ENCODE results near the gene MYLK. TPM values are rescaled to one million over a fixed set of nuclear protein-coding genes. Genes with fewer than 3 reads are reported as not detected.

The MYLK gene
- total RNA-seq, 1 donor from 2014 or later: 50.5 TPM

GRCh38 chr3:123741041-123741511 is 143.1 kb downstream of the MYLK start:
- FAIRE-seq: peak; percentile 54
- Histone ChIP-seq H4K20me1 (ENCODE audit: insufficient read depth, low read length) (no peaks in the 10 kb centered on the region), H2AFZ (ENCODE audit: low read depth, low read length) (no peak overlapping the region), H3K27ac (ENCODE audit: low read depth, low read length) (peak overlapping the region; percentile 84), H3K4me1 (ENCODE audit: insufficient read depth, low read length) (peaks cover 24% of the 10 kb centered on the region), H3K27me3 (ENCODE audit: insufficient read depth, low read length) (no peaks in the 10 kb centered on the region), H3K4me2 (ENCODE audit: low read length) (peak overlapping the region; percentile 4), H3K4me3 (ENCODE audit: insufficient read depth, low read depth, low read length) (no peak overlapping the region), H3K36me3 (ENCODE audit: insufficient read depth, low read length) (peaks cover 6% of the 10 kb centered on the region), H3K9me3 (ENCODE audit: insufficient read depth, low read depth, low read length) (no peaks in the 10 kb centered on the region), H3K79me2 (ENCODE audit: insufficient read depth, low read length) (no peaks in the 10 kb centered on the region), H3K9ac (ENCODE audit: low read length) (peak overlapping the region; percentile 59)
- Mint-ChIP-seq H3K36me3 (ENCODE audit: low read depth, unreplicated experiment) (peaks cover 20% of the 10 kb centered on the region), H3K27me3 (ENCODE audit: low read depth, unreplicated experiment) (no peaks in the 10 kb centered on the region), H3K4me3 (ENCODE audit: unreplicated experiment) (no peak overlapping the region), H3K9me3 (ENCODE audit: unreplicated experiment) (no peaks in the 10 kb centered on the region), H3K27ac (ENCODE audit: unreplicated experiment) (no peak overlapping the region), H3K4me1 (ENCODE audit: low read depth, unreplicated experiment) (peaks cover 26% of the 10 kb centered on the region)
- DNase-seq (ENCODE audit: low read depth): peak; percentile 39
- TF ChIP-seq EZH2 (IDR thresholded peaks at IDR 0.05; ENCODE audit: insufficient read depth, low read length) (no peak), CTCF (IDR thresholded peaks at IDR 0.05; ENCODE audit: insufficient read depth, low read depth, low read length) (no peak)

DNA sequence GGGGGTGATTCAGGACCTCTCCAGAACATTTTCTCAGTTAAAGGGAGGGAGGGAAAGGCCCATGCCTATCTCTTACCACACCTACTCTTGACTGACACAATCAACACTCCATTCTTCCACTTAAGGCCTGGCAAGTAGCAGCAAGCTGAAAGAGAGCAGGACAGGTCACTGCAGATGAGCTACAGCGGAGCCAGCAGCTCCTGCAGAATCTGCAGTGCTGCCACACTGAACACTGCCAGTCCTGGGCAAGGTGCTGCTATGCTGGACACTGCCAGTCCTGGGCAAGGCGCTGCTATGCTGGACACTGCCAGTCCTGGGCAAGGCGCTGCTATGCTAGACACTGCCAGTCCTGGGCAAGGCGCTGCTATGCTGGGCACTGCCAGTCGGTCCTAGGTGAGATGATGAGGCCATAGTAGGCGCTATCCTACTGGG is 143.7 kb downstream of the MYLK start:
- TF ChIP-seq EZH2 (IDR thresholded peaks at IDR 0.05; ENCODE audit: insufficient read depth, low read length): no peak
- TF ChIP-seq CTCF (IDR thresholded peaks at IDR 0.05; ENCODE audit: insufficient read depth, low read depth, low read length): no peak
- Mint-ChIP-seq H3K9me3 (ENCODE audit: unreplicated experiment) (peaks cover 2% of the 10 kb centered on the region), H3K4me1 (ENCODE audit: low read depth, unreplicated experiment) (peaks cover 27% of the 10 kb centered on the region), H3K27ac (ENCODE audit: unreplicated experiment) (peak overlapping the region; percentile 59), H3K27me3 (ENCODE audit: low read depth, unreplicated experiment) (no peaks in the 10 kb centered on the region), H3K36me3 (ENCODE audit: low read depth, unreplicated experiment) (peaks cover 25% of the 10 kb centered on the region), H3K4me3 (ENCODE audit: unreplicated experiment) (no peak overlapping the region)
- DNase-seq (ENCODE audit: low read depth): no peak
- Histone ChIP-seq H3K4me3 (ENCODE audit: insufficient read depth, low read depth, low read length) (no peak overlapping the region), H3K27me3 (ENCODE audit: insufficient read depth, low read length) (no peaks in the 10 kb centered on the region), H3K9ac (ENCODE audit: low read length) (peak overlapping the region; percentile 59), H2AFZ (ENCODE audit: low read depth, low read length) (no peak overlapping the region), H4K20me1 (ENCODE audit: insufficient read depth, low read length) (no peaks in the 10 kb centered on the region), H3K9me3 (ENCODE audit: insufficient read depth, low read depth, low read length) (no peaks in the 10 kb centered on the region), H3K27ac (ENCODE audit: low read depth, low read length) (peak overlapping the region; percentile 84), H3K36me3 (ENCODE audit: insufficient read depth, low read length) (peaks cover 9% of the 10 kb centered on the region), H3K4me1 (ENCODE audit: insufficient read depth, low read length) (peaks cover 26% of the 10 kb centered on the region), H3K4me2 (ENCODE audit: low read length) (peak overlapping the region; percentile 4), H3K79me2 (ENCODE audit: insufficient read depth, low read length) (no peaks in the 10 kb centered on the region)
- FAIRE-seq: no peak

- peak; percentile 56 for FAIRE-seq
- Mint-ChIP-seq H3K4me3 (ENCODE audit: unreplicated experiment) (no peak overlapping the region), H3K4me1 (ENCODE audit: low read depth, unreplicated experiment) (peaks cover 34% of the 10 kb centered on the region), H3K9me3 (ENCODE audit: unreplicated experiment) (peaks cover 2% of the 10 kb centered on the region), H3K27me3 (ENCODE audit: low read depth, unreplicated experiment) (no peaks in the 10 kb centered on the region), H3K36me3 (ENCODE audit: low read depth, unreplicated experiment) (peaks cover 31% of the 10 kb centered on the region), H3K27ac (ENCODE audit: unreplicated experiment) (peak overlapping the region; percentile 67)
- DNase-seq (ENCODE audit: low read depth): peak; percentile 89
- Histone ChIP-seq H2AFZ (ENCODE audit: low read depth, low read length) (no peak overlapping the region), H3K36me3 (ENCODE audit: insufficient read depth, low read length) (peaks cover 9% of the 10 kb centered on the region), H3K79me2 (ENCODE audit: insufficient read depth, low read length) (no peaks in the 10 kb centered on the region), H3K4me2 (ENCODE audit: low read length) (peak overlapping the region; percentile 21), H4K20me1 (ENCODE audit: insufficient read depth, low read length) (no peaks in the 10 kb centered on the region), H3K9ac (ENCODE audit: low read length) (peak overlapping the region; percentile 40), H3K4me3 (ENCODE audit: insufficient read depth, low read depth, low read length) (no peak overlapping the region), H3K4me1 (ENCODE audit: insufficient read depth, low read length) (peaks cover 32% of the 10 kb centered on the region), H3K9me3 (ENCODE audit: insufficient read depth, low read depth, low read length) (no peaks in the 10 kb centered on the region), H3K27me3 (ENCODE audit: insufficient read depth, low read length) (no peaks in the 10 kb centered on the region), H3K27ac (ENCODE audit: low read depth, low read length) (peak overlapping the region; percentile 84)
- TF ChIP-seq CTCF (IDR thresholded peaks at IDR 0.05; ENCODE audit: insufficient read depth, low read depth, low read length) (no peak), EZH2 (IDR thresholded peaks at IDR 0.05; ENCODE audit: insufficient read depth, low read length) (no peak)
Observed at GRCh38 chr3:123739754-123740153, 144.4 kb downstream of the MYLK start.

Data from astrocyte (in vitro differentiated cells and primary cell).